Activated naive CD8-positive, alpha-beta T cell treated with anti-CD3 and anti-CD28 coated beads, Interleukin-2, amount 10 ng/mL, durations not matched to agents 7 days and 5 days (primary cell): ENCODE measurements around the gene EID3. TPM values are rescaled to one million over a fixed set of nuclear protein-coding genes. Genes with fewer than 3 reads are reported as not detected.
"Not testable (repeated sequence)": the region's sequence is repeated elsewhere in the genome, so short reads cannot be mapped to it uniquely, and the experiment has no call there.

Experiments used
- ATAC-seq: fragments of 150-1000 bp; cut with Tn5 transposase; one replicate; pipeline ENCODE4 v1.10.0; 2021; ENCODE audit warnings: low read depth, moderate library complexity
- POLR2A ChIA-PET: fragments of 350-600 bp; sonication (Branson Sonifier 250); formaldehyde crosslinking; loops from one replicate; lab custom pipeline; 2021; ENCODE audit warnings: antibody characterized with exemption; lab: Charles Lee
- DNase-seq: peaks from one replicate; pipeline ENCODE4 v3.0.0; 2021
- H3K27ac Mint-ChIP-seq: one replicate; pipeline ENCODE4 v1.8.0; 2022; ENCODE audit warnings: mild to moderate bottlenecking, mixed read lengths
- H3K27me3 Mint-ChIP-seq: one replicate; pipeline ENCODE4 v1.8.0; 2022; ENCODE audit warnings: mild to moderate bottlenecking, moderate library complexity, mixed read lengths
- H3K36me3 Mint-ChIP-seq: one replicate; pipeline ENCODE4 v1.8.0; 2021; ENCODE audit warnings: mild to moderate bottlenecking, mixed read lengths
- H3K4me1 Mint-ChIP-seq: one replicate; pipeline ENCODE4 v1.8.0; 2021; ENCODE audit warnings: mixed read lengths
- H3K4me3 Mint-ChIP-seq: one replicate; pipeline ENCODE4 v1.8.0; 2022; ENCODE audit warnings: mild to moderate bottlenecking, moderate library complexity, mixed read lengths
- H3K9me3 Mint-ChIP-seq: one replicate; pipeline ENCODE4 v1.8.0; 2021; ENCODE audit warnings: mixed read lengths
- total RNA-seq, 2 experiments: library from RNA; stranded (reverse); gene quantifications; one replicate each; pipeline ENCODE4 v1.2.3, GENCODE V29; 2021

Gene EID3
- 1 to 10 TPM; 6.9 to 7.3 TPM for total RNA-seq

DNA sequence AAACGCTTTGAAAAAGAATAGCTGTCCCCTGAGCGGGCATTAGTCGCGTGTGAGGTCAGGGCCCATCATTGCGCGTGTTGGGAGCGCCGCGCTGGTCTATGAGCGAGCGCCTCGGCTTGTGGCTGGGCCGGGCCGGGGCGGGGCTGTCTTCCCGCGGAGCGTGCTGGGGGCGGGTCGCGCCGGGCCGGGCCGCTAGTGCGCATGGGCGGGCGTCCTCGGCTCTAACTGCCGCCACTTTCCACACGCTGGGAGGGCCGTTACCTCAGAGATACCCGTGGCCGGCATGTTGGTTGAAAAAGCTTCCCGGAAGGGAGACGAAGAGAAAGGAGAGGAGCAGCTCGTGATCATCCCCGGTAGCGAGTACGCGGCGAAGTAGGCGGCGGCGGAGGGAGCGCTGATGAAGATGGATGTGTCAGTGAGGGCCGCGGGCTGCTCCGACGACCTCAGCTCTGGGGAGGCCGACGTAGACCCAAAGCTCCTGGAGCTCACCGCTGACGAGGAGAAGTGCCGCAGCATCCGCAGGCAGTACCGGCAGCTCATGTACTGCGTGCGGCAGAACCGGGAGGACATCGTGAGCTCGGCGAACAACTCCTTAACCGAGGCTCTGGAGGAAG, at the start of gene EID3:
EID3 (plus strand) TSS at position 202 of the 614 bp plus-strand sequence; CDS start at position 398, 196 bp downstream.
- DNase-seq (peak; percentile 96), ATAC-seq (peak; percentile 97)
- Mint-ChIP-seq H3K9me3 (no peaks in the 10 kb centered on the region), H3K4me1 (peaks cover 48% of the 10 kb centered on the region), H3K27ac (peak within 1 kb of the TSS; percentile 96), H3K27me3 (no peaks in the 10 kb centered on the region), H3K4me3 (peak within 1 kb of the TSS; percentile 88), H3K36me3 (peaks cover 19% of the 10 kb centered on the region)
- POLR2A ChIA-PET: interaction anchor here (0.6 to 5.1 kb wide), 7 partner anchors 15 to 804 kb away, joined by 3 to 57 read pairs (median 4); partner anchors contain the start of genes HSP90B1, TXNRD1 and WASHC4

DNA sequence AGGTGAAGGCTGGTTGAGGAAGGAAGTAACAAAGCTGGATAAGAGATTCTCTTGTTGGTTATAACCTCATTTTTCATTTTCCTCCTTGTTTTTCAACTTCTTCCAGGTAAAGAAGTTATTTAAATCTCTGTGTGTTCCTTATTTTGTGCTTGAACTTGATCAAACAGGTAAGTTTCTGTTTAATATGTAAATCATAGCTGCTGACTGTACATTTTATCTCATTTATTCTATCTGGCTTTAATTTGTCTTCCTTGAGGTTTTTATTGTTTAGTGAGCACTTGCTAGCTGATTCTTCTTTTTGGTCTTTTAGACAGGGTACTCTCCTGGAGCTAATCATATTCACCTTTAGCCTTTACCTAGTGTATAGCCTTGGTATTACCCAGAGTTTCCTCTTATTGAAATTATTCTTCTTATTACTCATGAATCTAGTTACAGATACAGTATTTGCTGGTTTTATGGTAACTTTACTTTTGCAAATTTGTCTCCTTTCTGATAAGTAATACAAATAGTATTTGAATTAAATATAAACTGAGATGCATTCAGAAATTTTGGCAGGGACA, 45.5 kb upstream of the EID3 start:
- DNase-seq: no peak
- ATAC-seq: no peak
- POLR2A ChIA-PET: no interaction called here
- Mint-ChIP-seq H3K9me3 (no peaks in the 10 kb centered on the region), H3K27ac (no peak overlapping the region), H3K27me3 (peaks cover 4% of the 10 kb centered on the region), H3K4me1 (no peaks in the 10 kb centered on the region), H3K36me3 (no peaks in the 10 kb centered on the region), H3K4me3 (no peak overlapping the region)

DNA sequence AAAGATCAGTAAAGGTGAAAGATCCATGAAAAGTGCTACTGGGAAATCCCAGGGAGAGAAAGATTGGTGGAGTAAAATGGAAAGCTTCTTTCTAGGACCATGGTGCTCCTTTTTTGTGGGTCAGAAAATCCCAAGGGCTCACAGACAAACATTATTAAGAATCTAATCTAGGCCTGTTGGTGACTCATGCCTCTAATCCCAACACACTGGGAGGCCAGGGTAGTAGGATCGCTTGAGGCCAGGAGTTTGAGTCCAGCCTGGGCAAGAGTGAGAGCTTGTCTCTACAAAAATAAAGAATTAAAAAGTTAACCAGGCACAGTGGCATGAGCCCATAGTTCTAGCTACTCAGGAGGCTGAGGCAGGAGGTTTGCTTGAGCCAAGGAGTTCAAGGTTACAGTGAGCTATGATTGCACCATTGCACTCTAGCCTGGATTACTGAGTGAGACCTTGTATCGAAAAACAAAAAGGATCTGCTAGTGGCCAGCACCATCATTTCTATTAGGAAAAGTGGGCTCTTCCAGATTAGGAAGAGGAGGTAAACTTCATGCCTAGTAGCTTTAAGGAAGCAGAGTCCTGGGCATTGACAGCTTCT, 45.0 kb upstream of the EID3 start:
- peaks cover 1% of the 10 kb centered on the region for H3K4me1 Mint-ChIP-seq
- ATAC-seq (no peak), DNase-seq (no peak)
- peaks cover 2% of the 10 kb centered on the region for H3K27me3 Mint-ChIP-seq
- H3K4me3 Mint-ChIP-seq: no peak overlapping the region
- no peaks in the 10 kb centered on the region for H3K36me3 Mint-ChIP-seq
- POLR2A ChIA-PET: no interaction called here
- H3K9me3 Mint-ChIP-seq: no peaks in the 10 kb centered on the region
- no peak overlapping the region for H3K27ac Mint-ChIP-seq

DNA sequence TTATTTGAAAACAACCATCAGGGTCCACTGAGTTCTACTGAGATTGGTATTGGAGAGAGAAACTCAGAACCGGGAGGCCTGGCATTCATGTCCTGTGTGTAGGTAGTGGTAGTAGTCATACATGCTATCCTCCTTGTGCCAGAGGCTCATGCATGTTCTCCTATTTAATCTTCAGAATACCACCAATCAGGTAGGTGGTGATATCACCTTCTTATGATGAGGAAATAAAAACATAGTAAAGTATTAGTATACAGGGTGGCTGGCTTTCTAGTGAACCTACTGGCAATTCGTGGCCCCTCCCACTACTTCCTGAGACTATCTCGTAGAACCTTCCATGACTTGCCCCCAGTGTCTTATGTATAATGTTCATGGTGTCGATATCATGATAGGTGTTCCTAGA, 40.5 kb upstream of the EID3 start:
- Mint-ChIP-seq H3K4me1 (peaks cover 1% of the 10 kb centered on the region), H3K36me3 (no peaks in the 10 kb centered on the region), H3K9me3 (no peaks in the 10 kb centered on the region), H3K27ac (no peak overlapping the region), H3K4me3 (no peak overlapping the region), H3K27me3 (peaks cover 3% of the 10 kb centered on the region)
- no peak for ATAC-seq
- POLR2A ChIA-PET: no interaction called here
- DNase-seq: no peak

DNA sequence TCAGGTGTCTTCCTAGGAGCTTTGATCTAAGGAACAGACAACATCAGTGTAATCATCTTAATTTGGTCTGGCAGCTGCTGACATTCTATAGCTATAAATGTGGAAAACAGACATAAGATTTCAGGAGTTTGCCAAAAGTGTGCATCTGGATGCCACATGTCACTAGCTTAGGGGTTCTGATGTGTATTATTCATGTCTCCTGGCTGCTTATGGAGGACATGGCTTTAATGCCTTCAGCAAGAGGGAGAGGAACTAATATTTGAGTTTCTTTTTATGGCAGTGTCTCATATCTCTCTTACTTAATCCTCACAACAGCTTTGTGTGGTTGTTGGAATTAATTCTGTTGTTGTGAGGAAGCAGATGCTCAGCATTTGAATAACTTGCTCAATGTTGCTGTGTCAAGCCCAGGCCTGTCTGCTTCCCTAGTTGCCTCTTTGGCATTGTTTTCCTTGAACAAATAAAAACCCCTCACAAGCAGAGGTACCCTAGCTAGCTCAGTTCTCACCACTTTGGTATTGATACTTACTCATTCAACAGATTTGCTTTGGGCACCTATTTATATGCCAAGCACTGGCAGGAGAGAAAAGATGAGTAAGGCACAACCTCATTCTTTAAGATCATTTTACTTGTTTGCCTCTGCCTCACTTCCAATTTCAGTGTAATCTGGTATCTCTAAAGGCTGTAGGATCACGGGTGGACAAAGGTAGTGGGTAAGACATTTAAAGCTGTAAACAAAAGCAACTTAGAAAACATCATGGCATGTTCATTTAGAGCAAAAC, 39.8 kb upstream of the EID3 start:
- Mint-ChIP-seq H3K27ac (no peak overlapping the region), H3K9me3 (no peaks in the 10 kb centered on the region), H3K4me1 (peaks cover 1% of the 10 kb centered on the region), H3K36me3 (no peaks in the 10 kb centered on the region), H3K4me3 (no peak overlapping the region), H3K27me3 (peaks cover 5% of the 10 kb centered on the region)
- DNase-seq: no peak
- POLR2A ChIA-PET: no interaction called here
- ATAC-seq: no peak

DNA sequence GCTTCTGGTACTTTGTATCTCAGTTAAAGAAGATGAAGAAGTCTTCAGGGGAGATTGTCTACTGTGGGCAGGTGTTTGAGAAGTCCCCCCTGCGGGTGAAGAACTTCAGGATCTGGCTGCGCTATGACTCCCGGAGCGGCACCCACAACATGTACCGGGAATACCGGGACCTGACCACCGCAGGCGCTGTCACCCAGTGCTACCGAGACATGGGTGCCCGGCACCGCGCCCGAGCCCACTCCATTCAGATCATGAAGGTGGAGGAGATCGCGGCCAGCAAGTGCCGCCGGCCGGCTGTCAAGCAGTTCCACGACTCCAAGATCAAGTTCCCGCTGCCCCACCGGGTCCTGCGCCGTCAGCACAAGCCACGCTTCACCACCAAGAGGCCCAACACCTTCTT, 38.1 kb upstream of the EID3 start:
- H3K4me3 Mint-ChIP-seq, H3K27ac Mint-ChIP-seq, H3K36me3 Mint-ChIP-seq, POLR2A ChIA-PET, DNase-seq, H3K9me3 Mint-ChIP-seq, ATAC-seq, H3K27me3 Mint-ChIP-seq, H3K4me1 Mint-ChIP-seq: not testable (repeated sequence)

DNA sequence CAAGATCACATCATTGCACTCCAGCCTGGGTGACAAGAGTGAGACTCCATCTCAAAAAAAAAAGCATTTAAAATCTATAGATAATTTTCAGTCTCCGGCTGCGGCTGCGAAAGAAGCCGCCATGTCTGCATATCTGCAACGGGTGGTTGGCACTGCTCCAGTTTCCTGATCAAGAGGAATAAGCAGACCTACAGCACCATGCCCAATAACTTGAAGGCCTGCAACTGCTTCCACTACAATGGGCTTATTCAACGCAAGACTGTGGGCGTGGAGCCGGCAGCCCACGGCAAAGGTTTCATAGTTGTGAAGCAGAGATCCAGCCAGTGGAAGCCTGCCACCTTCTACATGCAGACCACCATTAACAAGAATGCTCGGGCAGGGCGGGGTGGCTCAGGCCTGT, 30.6 kb upstream of the EID3 start:
- Mint-ChIP-seq H3K27ac (no peak overlapping the region), H3K27me3 (peaks cover 4% of the 10 kb centered on the region), H3K9me3 (no peaks in the 10 kb centered on the region), H3K36me3 (no peaks in the 10 kb centered on the region), H3K4me3 (no peak overlapping the region), H3K4me1 (peaks cover 5% of the 10 kb centered on the region)
- POLR2A ChIA-PET: no interaction called here
- ATAC-seq (no peak), DNase-seq (no peak)

DNA sequence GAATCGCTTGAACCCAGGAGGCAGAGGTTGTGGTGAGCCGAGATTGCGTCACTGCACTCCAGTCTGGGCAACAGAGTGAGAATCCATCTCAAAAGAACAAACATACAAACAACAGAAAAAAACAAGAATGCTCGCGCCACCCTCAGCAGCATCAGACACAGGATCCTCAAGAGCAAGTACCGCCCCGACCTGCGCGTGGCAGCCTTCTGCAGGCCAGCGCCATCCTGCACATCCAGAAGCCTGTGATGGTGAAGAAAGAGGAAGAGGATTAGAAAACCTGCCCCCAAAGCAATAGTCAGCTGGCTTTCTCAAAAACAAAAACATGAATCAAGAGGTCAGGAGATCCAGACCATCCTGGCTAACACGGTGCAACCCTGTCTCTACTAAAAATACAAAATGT, 30.0 kb upstream of the EID3 start:
- Mint-ChIP-seq H3K27ac (no peak overlapping the region), H3K27me3 (peaks cover 4% of the 10 kb centered on the region), H3K4me3 (no peak overlapping the region), H3K36me3 (no peaks in the 10 kb centered on the region), H3K9me3 (no peaks in the 10 kb centered on the region), H3K4me1 (peaks cover 5% of the 10 kb centered on the region)
- ATAC-seq: no peak
- POLR2A ChIA-PET: no interaction called here
- DNase-seq: no peak

DNA sequence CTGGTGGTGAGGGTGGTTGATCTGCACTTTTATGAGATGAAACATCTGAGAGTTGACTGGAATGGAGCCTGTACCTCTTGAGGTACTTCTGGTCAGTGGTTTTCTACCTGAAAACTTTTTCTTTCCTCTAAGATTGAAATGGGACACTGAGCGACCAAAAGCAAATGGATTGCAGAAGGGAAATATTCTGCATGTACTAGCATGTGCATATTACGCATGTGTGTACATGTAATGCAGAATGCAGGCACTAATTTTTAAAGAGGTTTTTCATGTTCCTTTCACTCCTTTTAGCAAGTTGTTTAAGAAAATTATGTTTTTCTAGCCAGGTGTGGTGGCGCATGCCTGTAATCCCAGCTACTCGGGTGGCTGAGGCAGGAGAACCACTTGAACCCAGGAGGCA, 28.7 kb upstream of the EID3 start:
- POLR2A ChIA-PET: no interaction called here
- DNase-seq: no peak
- H3K36me3 Mint-ChIP-seq: no peaks in the 10 kb centered on the region
- H3K4me1 Mint-ChIP-seq: peaks cover 5% of the 10 kb centered on the region
- ATAC-seq: no peak
- H3K9me3 Mint-ChIP-seq: no peaks in the 10 kb centered on the region
- no peak overlapping the region for H3K27ac Mint-ChIP-seq
- peaks cover 2% of the 10 kb centered on the region for H3K27me3 Mint-ChIP-seq
- H3K4me3 Mint-ChIP-seq: no peak overlapping the region

DNA sequence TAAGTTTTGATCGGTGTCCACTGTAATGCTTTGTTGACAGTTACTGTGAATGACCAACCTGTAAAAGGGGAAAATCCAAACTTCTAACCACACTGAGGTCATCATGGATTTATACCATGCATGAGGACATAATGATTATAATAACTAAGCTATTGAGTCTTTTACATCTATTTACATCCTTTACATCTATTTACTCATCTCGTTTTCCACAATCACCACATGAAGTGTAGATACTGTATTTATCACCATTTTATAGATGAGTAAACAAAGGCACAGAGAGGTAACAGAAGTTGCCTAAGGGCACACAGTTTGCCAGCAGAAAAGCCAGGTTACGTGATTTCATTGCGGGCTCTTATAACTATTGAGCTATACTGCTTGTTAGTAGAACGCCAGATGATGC, 27.9 kb upstream of the EID3 start:
- ATAC-seq (no peak), DNase-seq (no peak)
- Mint-ChIP-seq H3K4me1 (peaks cover 8% of the 10 kb centered on the region), H3K27ac (no peak overlapping the region), H3K27me3 (peaks cover 2% of the 10 kb centered on the region), H3K36me3 (peaks cover 2% of the 10 kb centered on the region), H3K9me3 (no peaks in the 10 kb centered on the region), H3K4me3 (peak overlapping the region; percentile 68)
- POLR2A ChIA-PET: interaction anchor here (1.5 to 2.6 kb wide), 2 partner anchors 11 to 13 kb away, joined by 10 to 11 read pairs; no protein-coding TSS in a partner anchor

DNA sequence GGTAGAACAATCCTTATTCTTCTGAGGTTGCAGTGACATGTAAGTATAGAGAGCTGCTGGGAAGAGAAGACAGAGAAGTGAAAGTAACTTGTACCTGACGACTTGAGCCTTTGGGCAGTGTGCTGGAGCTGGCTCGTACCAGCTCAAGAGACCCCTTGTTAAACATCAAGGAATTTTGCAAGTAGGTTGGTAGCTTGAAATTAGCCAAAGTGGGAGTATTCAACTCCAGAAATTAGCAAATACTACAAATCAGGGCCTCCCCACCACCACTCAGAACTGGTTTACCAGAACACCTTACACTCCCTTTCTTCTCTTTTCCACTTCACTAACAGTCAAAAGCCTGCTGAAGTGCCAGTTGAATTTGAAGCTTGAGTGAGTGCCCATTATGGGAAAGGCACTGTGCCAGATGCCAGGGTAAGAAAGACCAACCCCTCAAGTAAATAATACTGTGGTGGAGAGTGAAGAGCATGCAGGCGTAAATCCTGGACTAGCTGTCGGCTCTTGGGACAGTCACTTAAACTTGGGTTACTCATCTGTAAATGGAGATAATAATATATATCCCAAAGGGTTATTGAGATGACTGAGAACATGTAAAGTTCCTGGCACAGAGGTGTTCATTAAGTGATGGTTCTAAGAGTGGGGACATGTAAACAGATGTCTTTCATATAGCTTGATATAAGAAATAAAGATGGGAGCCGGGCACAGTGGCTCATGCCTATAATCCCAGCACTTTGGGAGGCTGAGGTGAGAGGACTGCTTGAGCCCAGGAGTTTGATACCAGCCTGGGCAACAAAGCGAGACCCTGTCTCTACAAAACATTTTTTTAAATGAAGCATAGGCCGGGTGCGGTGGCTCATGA, 27.0 kb upstream of the EID3 start:
- no peaks in the 10 kb centered on the region for H3K9me3 Mint-ChIP-seq
- peaks cover 2% of the 10 kb centered on the region for H3K27me3 Mint-ChIP-seq
- DNase-seq (no peak), ATAC-seq (peak; percentile 65)
- peak overlapping the region; percentile 72 for H3K27ac Mint-ChIP-seq
- POLR2A ChIA-PET: interaction anchor here (1.5 to 2.6 kb wide), 2 partner anchors 10 to 12 kb away, joined by 10 to 11 read pairs; no protein-coding TSS in a partner anchor
- peaks cover 12% of the 10 kb centered on the region for H3K4me1 Mint-ChIP-seq
- H3K4me3 Mint-ChIP-seq: peak overlapping the region; percentile 68
- H3K36me3 Mint-ChIP-seq: peaks cover 2% of the 10 kb centered on the region

DNA sequence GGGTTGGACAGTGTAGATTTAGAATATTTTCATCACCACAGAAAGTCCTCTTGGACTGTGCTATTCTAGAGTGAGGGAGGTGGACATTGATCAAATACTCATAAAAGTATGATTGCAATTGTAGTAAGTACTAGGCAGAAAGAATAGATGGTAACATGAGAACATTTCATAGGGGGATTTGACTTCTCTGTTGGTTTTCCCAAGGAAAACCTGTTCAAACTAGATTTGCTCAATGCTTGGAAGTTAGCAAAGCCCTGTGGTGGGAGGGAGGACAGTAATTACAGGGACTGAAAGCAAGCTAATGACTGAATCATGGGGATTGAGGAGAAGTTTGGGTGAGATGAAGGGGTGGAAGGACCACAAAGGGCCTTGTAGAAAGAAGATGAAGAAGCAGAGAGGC, 24.4 kb upstream of the EID3 start:
- Mint-ChIP-seq H3K27me3 (peaks cover 6% of the 10 kb centered on the region), H3K4me3 (no peak overlapping the region), H3K27ac (no peak overlapping the region), H3K4me1 (peaks cover 13% of the 10 kb centered on the region), H3K36me3 (peaks cover 2% of the 10 kb centered on the region), H3K9me3 (no peaks in the 10 kb centered on the region)
- no peak for DNase-seq
- POLR2A ChIA-PET: no interaction called here
- no peak for ATAC-seq

DNA sequence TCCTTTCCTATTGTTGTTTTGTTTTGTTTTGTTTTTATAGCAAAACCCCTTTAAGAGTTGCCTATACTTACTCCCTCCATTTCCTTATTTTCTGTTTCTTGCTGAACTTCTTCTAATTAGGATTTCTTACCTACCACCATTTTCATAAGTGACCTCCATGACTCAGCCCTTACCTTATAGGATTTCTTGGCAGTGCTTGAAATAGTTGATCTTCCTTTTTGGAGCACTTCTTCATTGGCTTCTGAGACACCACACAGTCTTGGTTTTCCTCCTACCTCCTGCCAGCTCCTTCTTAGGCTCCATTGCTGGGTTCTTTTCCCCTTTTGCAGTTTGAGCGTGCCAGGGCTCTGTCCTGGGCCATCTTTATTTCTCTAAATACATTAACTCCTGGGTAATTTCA, 23.4 kb upstream of the EID3 start:
- H3K4me3 Mint-ChIP-seq: no peak overlapping the region
- POLR2A ChIA-PET: no interaction called here

More for the DNA sequence above, 23.4 kb upstream of the EID3 start:
- ATAC-seq (no peak), DNase-seq (no peak)
- H3K9me3 Mint-ChIP-seq: no peaks in the 10 kb centered on the region
- peaks cover 6% of the 10 kb centered on the region for H3K27me3 Mint-ChIP-seq
- peaks cover 13% of the 10 kb centered on the region for H3K4me1 Mint-ChIP-seq
- H3K36me3 Mint-ChIP-seq: peaks cover 2% of the 10 kb centered on the region
- no peak overlapping the region for H3K27ac Mint-ChIP-seq
